SKM-1 (cell line): Measurements from ENCODE around the gene CBARP.

Experiments
- DNase-seq: peaks from one replicate; lab custom pipeline; 2025; ENCODE audit not compliant: unreplicated experiment; lab: John Stamatoyannopoulos, UW

The CBARP gene

GRCh38 chr19:1237754-1238368, at the start of gene CBARP:
CBARP (minus strand) TSS chr19:1238005; CDS start chr19:1236100, 1,905 bp downstream.
- DNase-seq: no peak

GRCh38 chr19:1286487-1287353, 48.9 kb upstream of the CBARP start:
- no peak for DNase-seq

- no peak for DNase-seq
Observed at GRCh38 chr19:1285737-1286360, 48.0 kb upstream of the CBARP start, which contains the start of gene EFNA2. EFNA2 (plus strand) TSS chr19:1285873; CDS start chr19:1286169, 296 bp downstream.

GRCh38 chr19:1284979-1285736, 47.4 kb upstream of the CBARP start:
- DNase-seq: no peak

GRCh38 chr19:1284293-1284978, 46.6 kb upstream of the CBARP start:
- DNase-seq: no peak

- DNase-seq: no peak
Observed at GRCh38 chr19:1283917-1284292, 46.1 kb upstream of the CBARP start.

GRCh38 chr19:1283207-1283916, 45.6 kb upstream of the CBARP start:
- DNase-seq: no peak

- no peak for DNase-seq
Observed at GRCh38 chr19:1282588-1283206, 44.9 kb upstream of the CBARP start.

- no peak for DNase-seq
Observed at GRCh38 chr19:1281569-1282287, 43.9 kb upstream of the CBARP start.

- DNase-seq: no peak
Observed at GRCh38 chr19:1280636-1281568, 43.1 kb upstream of the CBARP start.

GRCh38 chr19:1279782-1280341, 42.1 kb upstream of the CBARP start:
- DNase-seq: peak; percentile 76

GRCh38 chr19:1278713-1279660, 41.2 kb upstream of the CBARP start:
- DNase-seq: no peak

- no peak for DNase-seq
Observed at GRCh38 chr19:1278074-1278473, 40.3 kb upstream of the CBARP start.

- DNase-seq: no peak
Observed at GRCh38 chr19:1277061-1277460, 39.3 kb upstream of the CBARP start.

- no peak for DNase-seq
Observed at GRCh38 chr19:1276628-1277022, 38.8 kb upstream of the CBARP start.

- no peak for DNase-seq
Observed at GRCh38 chr19:1275976-1276627, 38.3 kb upstream of the CBARP start.
